OCI-M2 (cell line): Measurements from ENCODE around the gene GRID2.
"Not testable (repeated sequence)": the region's sequence is repeated elsewhere in the genome, so short reads cannot be mapped to it uniquely, and the experiment has no call there.

Source experiments
- DNase-seq: peaks from one replicate; lab custom pipeline; 2025; ENCODE audit not compliant: unreplicated experiment; lab: John Stamatoyannopoulos, UW

GRID2 gene

DNA sequence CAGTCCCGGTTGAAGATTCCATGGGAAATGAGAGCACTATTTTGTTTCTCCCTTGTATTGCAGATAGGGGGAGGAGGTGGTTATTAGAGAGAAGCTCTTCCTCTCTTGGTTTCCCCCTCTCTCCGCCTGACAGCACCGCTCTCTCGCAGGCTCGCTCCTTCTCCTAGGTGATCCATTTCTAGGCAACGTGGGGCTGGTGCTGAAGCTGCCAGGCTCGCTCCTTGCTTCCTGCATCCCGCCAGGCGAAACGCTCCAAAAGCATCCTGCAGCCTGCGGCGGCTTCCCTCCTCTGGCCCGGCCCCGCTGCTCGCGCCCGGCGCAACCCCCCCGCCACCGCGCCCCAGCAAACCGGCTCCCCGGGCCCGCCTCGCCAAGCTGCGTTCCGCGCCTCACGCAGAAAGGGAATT is at the start of gene GRID2:
TSS of gene GRID2 (plus strand) at position 346 of the 407 bp plus-strand sequence.
- DNase-seq, result no peak

DNA sequence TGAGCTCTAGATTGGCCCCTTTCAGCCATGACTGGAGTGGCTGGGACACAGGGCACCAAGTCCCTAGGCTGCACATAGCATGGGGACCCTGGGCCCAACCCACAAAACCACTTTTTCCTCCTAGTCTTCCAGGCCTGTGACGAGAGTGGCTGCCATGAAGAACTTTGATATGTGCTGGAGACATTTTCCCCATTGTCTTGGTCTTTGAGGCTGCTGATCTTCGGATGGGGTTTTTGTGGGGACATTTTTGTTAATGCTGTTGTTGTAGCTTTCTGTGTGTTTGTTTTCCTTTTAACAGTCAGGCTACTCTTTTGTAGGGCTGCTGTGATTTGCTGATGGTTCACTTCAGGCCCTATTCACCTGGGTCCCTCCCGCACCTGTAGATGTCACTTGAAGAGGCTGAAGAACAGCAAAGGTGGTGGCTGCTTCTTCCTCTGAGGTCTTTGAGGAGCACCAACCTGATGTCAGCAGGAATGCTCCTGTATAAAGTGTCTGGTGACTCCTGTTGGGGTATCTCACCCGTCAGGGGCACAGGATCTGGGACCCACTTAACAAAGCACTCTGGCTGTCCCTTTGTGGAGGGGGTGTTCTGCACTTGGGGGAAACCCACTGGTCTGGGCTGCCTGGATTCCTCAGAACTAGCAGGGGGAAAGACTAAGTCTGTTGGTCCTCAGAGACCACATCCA is 49.6 kb upstream of the GRID2 start:
- DNase-seq, result no peak

GRCh38 chr4:92254767-92255442 is 48.9 kb upstream of the GRID2 start:
- DNase-seq, result no peak

GRCh38 chr4:92255920-92256244 is 47.9 kb upstream of the GRID2 start:
- no peak for DNase-seq

DNA sequence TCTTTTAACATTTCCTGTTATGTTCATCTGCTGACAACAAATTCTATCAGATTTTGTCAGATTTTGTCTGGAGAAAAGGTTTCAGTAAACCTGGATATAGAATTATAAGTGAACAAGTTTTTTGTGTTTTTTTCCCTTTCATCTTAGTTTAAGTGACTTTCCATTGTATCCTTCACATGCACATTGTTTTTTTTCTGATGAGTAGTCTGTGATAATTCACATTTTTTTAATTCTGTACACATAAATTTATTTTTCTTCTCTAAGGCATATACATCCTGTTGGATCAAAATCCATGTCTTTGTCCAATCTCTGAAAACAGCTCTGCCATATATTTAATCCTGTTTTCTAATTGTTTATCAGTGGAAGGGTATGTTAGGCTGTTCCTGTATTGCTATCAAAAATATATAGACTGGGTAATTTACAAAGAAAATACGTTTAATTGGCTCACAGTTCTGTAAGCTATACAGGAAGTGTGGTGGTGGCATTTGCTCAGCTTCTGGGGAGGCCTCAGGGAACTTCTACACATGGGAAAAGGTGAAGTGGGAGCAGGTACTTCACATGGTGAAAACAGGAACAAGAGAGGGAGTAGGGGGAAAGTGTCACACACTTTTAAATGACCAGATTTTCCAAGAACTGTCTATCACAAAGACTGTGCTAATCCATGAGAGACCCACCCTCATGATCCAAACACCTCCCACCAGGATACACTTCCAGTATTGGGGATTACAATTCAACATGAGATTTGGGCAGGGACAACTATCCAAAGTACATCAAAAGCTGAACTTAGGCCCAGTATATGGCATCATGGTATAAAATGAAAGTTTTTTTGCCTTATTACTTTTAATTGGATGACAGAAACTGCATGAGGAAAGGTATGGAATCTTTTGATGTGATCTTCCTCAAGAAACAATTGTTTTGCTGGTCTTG is 45.6 kb upstream of the GRID2 start:
- DNase-seq, result no peak

GRCh38 chr4:92261256-92261655 is 42.5 kb upstream of the GRID2 start:
- no peak for DNase-seq

DNA sequence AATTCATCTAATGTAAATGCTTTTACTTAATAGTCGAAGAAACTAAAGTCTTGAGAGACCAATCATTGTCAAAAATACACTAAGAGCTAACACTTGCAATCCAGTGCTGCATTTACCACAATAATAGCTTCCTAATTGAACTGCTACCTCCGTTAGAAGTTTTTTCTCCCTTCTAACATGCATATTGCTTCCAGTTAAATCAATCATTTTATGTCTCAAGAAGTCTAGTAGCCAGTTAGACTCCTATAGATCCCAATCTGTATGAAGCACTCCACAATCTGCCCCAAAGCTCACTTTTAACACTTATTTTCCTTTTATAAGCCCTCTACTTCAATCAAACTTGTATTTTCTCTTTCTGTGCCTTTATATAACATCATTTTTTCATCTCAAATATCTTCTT is 41.4 kb upstream of the GRID2 start:
- no peak for DNase-seq

- DNase-seq, result no peak
Measured at GRCh38 chr4:92263010-92263409, 40.8 kb upstream of the GRID2 start.

DNA sequence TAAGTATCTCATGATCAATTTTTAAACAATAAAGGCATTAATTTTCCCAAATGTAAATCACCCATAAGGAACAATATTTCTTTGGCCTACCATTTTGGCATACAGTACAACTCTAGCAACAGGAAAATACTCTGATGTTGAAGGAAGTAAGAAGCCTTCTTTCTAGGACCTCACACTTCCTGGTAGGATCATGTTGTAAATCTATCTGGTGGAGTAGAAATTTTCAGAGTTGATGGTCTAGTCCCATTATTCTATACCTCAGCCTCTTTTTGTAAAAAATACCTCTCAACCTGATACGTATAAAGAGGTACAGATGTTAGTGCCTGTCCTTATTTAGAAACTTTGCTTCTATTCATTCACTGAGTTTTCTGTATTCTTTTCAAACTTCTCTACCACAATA is 40.2 kb upstream of the GRID2 start:
- no peak for DNase-seq

GRCh38 chr4:92264163-92264562 is 39.6 kb upstream of the GRID2 start:
- DNase-seq, result no peak

DNA sequence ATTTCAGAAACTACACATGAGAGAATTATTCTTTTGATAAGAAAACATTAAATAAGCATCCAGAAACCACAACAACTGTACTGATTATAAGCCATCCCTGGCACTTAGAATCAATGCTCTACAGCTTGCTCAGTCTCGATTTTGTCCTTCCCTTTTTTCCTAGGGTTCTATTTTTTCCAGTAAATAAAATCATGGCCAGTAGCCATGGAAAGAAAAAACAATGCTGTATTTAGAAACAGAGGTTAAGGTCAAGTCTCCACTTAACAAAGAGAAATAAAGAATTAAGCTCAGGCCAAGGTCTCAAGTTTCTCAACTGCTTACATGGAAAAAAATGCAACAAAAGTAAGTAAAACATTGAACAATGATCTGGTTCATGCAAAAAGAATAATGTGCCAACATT is 38.7 kb upstream of the GRID2 start:
- DNase-seq, result no peak

DNA sequence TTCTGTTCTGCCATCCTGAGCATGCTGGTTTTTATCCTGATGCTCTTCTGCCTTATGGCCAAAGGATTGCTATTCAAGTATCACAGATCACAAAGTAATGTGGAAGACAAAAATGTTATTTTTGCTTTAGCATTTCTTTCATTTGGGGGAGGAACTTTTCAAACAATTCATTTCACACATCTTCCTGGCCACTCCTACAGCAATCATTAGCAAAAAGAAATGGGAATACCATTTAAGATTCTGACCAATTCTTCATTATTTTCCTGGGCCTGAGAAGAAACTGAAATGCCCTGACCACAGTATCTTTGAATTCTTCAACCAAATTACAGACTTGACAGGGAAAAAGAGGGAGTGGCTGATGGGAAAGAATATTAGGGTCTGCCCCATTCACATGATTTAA is 38.0 kb upstream of the GRID2 start:
- no peak for DNase-seq

DNA sequence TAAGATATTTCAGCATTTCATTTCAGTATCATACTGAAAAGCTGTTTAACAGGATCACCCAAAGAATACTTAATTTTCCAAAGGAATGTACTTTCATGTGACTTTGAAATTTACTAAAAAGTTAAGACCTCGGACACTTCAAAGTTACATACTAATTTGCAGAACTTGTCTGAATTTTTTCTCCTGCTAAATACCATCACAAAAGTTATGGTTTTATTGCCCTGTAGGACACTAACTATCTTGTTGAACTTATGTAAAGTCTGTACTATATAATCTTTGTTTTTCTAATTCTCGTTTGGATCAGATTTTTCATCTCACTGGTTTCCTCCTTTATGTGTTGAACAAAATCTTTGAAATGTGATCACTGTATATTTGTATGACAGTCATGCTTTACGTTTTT is 37.2 kb upstream of the GRID2 start:
- DNase-seq, result no peak

DNA sequence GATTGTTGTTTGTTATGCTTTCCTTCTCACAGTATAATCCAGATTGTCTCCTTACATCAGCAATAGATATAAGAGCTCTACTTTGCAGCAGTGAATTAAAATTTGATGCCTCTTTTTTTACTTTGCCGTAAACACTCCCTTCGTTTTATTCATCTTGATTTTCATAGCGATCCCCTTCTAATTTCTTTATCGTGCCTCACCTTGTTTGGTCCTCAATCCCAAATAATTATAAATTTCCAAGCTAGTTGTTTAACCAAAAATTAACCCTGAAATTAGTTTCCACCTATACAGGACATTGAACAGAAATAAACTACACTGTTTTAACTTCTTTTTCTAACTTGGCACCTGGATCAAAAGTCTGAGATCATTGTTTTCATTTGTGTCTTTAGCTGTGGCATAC is 35.1 kb upstream of the GRID2 start:
- no peak for DNase-seq

GRCh38 chr4:92270908-92271307 is 32.9 kb upstream of the GRID2 start:
- DNase-seq, result no peak

- DNase-seq, result not testable (repeated sequence)
Measured at GRCh38 chr4:92271551-92271950, 32.2 kb upstream of the GRID2 start.

DNA sequence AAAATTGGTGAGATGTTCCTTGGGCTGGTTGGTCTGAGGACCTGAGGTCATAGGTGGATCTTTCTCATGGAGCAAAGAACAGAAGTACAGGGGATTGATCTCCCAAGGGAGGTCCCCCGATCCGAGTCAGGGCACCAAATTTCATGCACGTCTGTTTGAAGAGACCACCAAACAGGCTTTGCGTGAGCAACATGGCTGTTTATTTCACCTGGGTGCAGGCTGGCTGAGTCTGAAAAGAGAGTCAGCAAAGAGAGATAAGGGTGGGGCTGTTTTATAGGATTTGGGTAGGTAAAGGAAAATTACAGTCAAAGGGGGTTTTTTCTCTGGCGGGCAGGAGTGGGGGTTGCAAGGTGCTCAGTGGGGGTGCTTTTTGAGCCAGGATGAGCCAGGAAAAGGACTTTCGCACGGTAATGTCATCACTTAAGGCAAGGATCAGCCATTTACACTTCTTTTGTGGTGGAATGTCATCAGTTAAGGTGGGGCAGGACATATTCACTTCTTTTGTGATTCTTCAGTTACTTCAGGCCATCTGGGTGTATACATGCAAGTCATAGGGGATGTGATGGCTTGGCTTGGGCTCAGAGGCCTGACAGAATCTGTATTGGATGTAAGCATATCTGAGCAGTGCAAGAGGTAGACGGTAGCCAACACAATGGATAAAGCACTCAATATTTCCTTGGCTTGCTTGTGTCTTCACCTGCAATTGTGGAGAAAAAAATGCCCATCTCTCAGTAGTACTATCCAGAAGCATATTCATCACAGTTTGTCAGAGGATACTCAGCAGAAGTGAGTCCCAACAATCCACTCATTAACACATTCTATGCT is 26.5 kb upstream of the GRID2 start:
- DNase-seq, result not testable (repeated sequence)

- DNase-seq, result no peak
Measured at GRCh38 chr4:92279296-92279695, 24.5 kb upstream of the GRID2 start.

GRCh38 chr4:92299152-92299551 is 4.6 kb upstream of the GRID2 start:
- no peak for DNase-seq

DNA sequence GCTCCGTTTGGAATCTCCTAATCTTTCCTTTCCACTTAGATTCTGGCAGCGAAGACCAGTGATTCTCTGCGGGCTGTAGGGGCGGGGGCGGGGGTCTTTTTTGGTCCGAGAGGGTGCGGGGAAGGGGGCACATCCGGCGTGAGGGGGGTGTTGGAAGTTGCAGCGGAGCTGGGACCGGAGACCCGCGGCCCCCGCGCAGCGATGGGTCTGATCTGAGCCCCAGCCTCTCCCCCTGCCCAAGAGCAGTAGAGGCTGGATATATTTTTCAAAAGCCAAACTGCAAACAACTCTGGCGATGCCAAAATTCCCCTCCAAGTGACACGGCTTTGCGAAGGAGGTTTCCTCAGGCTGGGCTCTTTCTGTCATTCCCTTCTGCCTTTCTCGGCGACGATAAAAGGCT is 355 bp downstream of the GRID2 start:
- DNase-seq, result no peak

- no peak for DNase-seq
Measured at GRCh38 chr4:92304606-92305005, 840 bp downstream of the GRID2 start.
